Endothelial cell of umbilical vein (primary cell): ENCODE data around the gene SPACA6. TPM values are rescaled to one million over a fixed set of nuclear protein-coding genes. Genes with fewer than 3 reads are reported as not detected.
A peak's percentile ranks its signal among the peaks of the same experiment; 100 is the strongest.

Source experiments
- BruUV-seq: library from RNA; stranded (reverse); fragments of 400-500 nt; replicated peaks from 2 replicates; lab custom pipeline; 2021; lab: Mats Ljungman, UMichigan
- CTCF ChIA-PET: fragments of 300-600, 350-600 bp; sonication (Branson Sonifier 250); formaldehyde crosslinking; loops from one replicate; lab custom pipeline; 2021; ENCODE audit warnings: antibody characterized with exemption, inconsistent platforms; lab: Charles Lee
- POLR2A ChIA-PET: fragments of 300-600, 350-600 bp; sonication (Branson Sonifier 250); formaldehyde crosslinking; loops from one replicate; lab custom pipeline; 2021; ENCODE audit warnings: antibody characterized with exemption, inconsistent platforms; lab: Charles Lee
- DNase-seq: peaks from one replicate; pipeline ENCODE4 v3.0.0-alpha.2; 2011; ENCODE audit warnings: low read depth, low spot score
- FAIRE-seq: peaks from 2 replicates; lab custom pipeline; 2011; peaks lifted over from hg19 to GRCh38; lab: Jason Lieb, UNC
- H2AFZ ChIP-seq: 2 replicates; pipeline ENCODE4 v1.6.0; 2012; ENCODE audit warnings: low read depth, low read length, control low read depth, inconsistent platforms
- H3K27ac ChIP-seq: 2 replicates; pipeline ENCODE4 v1.5.1; 2011; ENCODE audit warnings: low read depth, mild to moderate bottlenecking, control low read depth, low read length, moderate library complexity; ENCODE audit not compliant: insufficient read depth
- H3K27me3 ChIP-seq, 2 experiments: 2 replicates each; pipeline versions ENCODE4 v1.6.0 to v1.6.1; 2011; ENCODE audit warnings: low read length in 2 of 2, mixed read lengths in 1 of 2; ENCODE audit not compliant: control insufficient read depth in 2 of 2, insufficient read depth in 2 of 2
- H3K36me3 ChIP-seq, 2 experiments: 2 replicates in 1 of 2; 3 replicates in 1 of 2; pipeline ENCODE4 v1.5.1; 2011; ENCODE audit warnings: low read length in 2 of 2, mild to moderate bottlenecking in 1 of 2, moderate library complexity in 1 of 2; ENCODE audit not compliant: control insufficient read depth in 2 of 2, insufficient read depth in 2 of 2; ENCODE audit errors: extremely low read depth in 1 of 2
- H3K4me1 ChIP-seq: 3 replicates; pipeline ENCODE4 v1.5.1; 2011; ENCODE audit warnings: mild to moderate bottlenecking, low read length; ENCODE audit not compliant: control insufficient read depth, insufficient read depth; ENCODE audit errors: extremely low read depth
- H3K4me2 ChIP-seq: 2 replicates; pipeline ENCODE4 v1.6.1; 2011; ENCODE audit warnings: low read length, control low read depth, mixed read lengths; ENCODE audit not compliant: insufficient read depth
- H3K4me3 ChIP-seq, 3 experiments: fragments of 200-600 bp in 1 of 3; sonication (generic), shearing (Covaris generic) in 1 of 3; replicated peaks in 1 of 3; 2 replicates each; pipeline ENCODE4 v1.5.1; 2011 to 2016; ENCODE audit warnings: control low read depth in 3 of 3, low read length in 3 of 3, mild to moderate bottlenecking in 2 of 3, inconsistent platforms in 1 of 3, low read depth in 1 of 3, moderate library complexity in 1 of 3; ENCODE audit not compliant: insufficient read depth in 1 of 3
- H3K79me2 ChIP-seq: 2 replicates; pipeline ENCODE4 v1.6.0; 2012; ENCODE audit warnings: low read length, inconsistent platforms; ENCODE audit not compliant: control insufficient read depth, insufficient read depth
- H3K9ac ChIP-seq: replicated peaks from 2 replicates; pipeline ENCODE3; 2011; ENCODE audit warnings: low read length, control low read depth; ENCODE audit not compliant: insufficient read depth; ENCODE audit errors: extremely low read depth
- H3K9me1 ChIP-seq: replicated peaks from 3 replicates; pipeline ENCODE4 v1.6.0; 2011; ENCODE audit warnings: mild to moderate bottlenecking, low read length; ENCODE audit not compliant: control insufficient read depth, insufficient read depth; ENCODE audit errors: extremely low read depth
- H3K9me3 ChIP-seq: replicated peaks from 2 replicates; pipeline ENCODE4 v1.5.1; 2012; ENCODE audit warnings: low read length, inconsistent platforms; ENCODE audit not compliant: control insufficient read depth, insufficient read depth
- H4K20me1 ChIP-seq: replicated peaks from 2 replicates; pipeline ENCODE3; 2011; ENCODE audit warnings: mild to moderate bottlenecking, low read length; ENCODE audit not compliant: control insufficient read depth, insufficient read depth; ENCODE audit errors: extremely low read depth
- CTCF ChIP-seq, 2 donors: IDR thresholded peaks; 1 replicate in 1 of 2; 2 replicates in 1 of 2; pipeline ENCODE4 v1.5.1; 2011; ENCODE audit warnings: low read length in 2 of 2, mild to moderate bottlenecking in 2 of 2, moderate library complexity in 2 of 2, control low read depth in 1 of 2, inconsistent platforms in 1 of 2, low read depth in 1 of 2; ENCODE audit not compliant: insufficient read depth in 1 of 2; ENCODE audit errors: extremely low read depth in 1 of 2
- JUN ChIP-seq: IDR thresholded peaks from 2 replicates; pipeline ENCODE4 v1.6.1; 2011; ENCODE audit warnings: borderline replicate concordance, low read depth; ENCODE audit not compliant: insufficient read length, insufficient read depth
- MYC ChIP-seq: IDR thresholded peaks from one replicate; pipeline ENCODE4 v1.6.1; 2011; ENCODE audit warnings: mild to moderate bottlenecking, low read depth, low read length
- dilution Hi-C: fragments of 300-500 bp; cut with MboI; formaldehyde crosslinking; loops from one replicate; pipeline ENCODE4 v1.15.0; 2019; ENCODE audit warnings: low sequenced_read_pairs; ENCODE audit not compliant: extremely low pct_ligation_motif_present
- intact Hi-C: fragments of 100-400 bp; cut with micrococcal nuclease; formaldehyde crosslinking; loops from one replicate; pipeline ENCODE4 v1.10.0; 2022
- polyA plus RNA-seq, 4 experiments: library from polyadenylated mRNA; depleted of rRNA in 3 of 4; stranded (reverse) in 3 of 4; unstranded in 1 of 4; fragments of >200 nt; gene quantifications; 2 replicates each; pipeline versions ENCODE4 v1.2.1 to v1.2.3, GENCODE V29; 2011 to 2012; ENCODE audit warnings: missing spikeins in 1 of 4
- total RNA-seq: library from RNA; stranded (reverse); gene quantifications from 2 replicates; pipeline ENCODE4 v1.2.3, GENCODE V29; 2021

The SPACA6 gene
- total and polyA plus RNA-seq, 2 donors (not counting 3 experiments of a cell fraction or from before 2014, with no cell fraction given): 11.9 to 41.1 TPM

- POLR2A ChIA-PET: no interaction called here
Observed at GRCh38 chr19:51654783-51655182, 38.3 kb upstream of the SPACA6 start.

GRCh38 chr19:51660975-51661600, 32.0 kb upstream of the SPACA6 start:
- DNase-seq: peak; percentile 69
- intact Hi-C loops (loop anchor here (1.0 to 2.0 kb wide), 2 partner anchors 239 to 322 kb away; no protein-coding TSS in a partner anchor), dilution Hi-C loops (no loop called here)
- Histone ChIP-seq H3K36me3 (no peaks in the 10 kb centered on the region), H3K79me2 (no peaks in the 10 kb centered on the region), H4K20me1 (no peaks in the 10 kb centered on the region), H2AFZ (no peak overlapping the region), H3K9ac (no peak overlapping the region), H3K9me3 (no peaks in the 10 kb centered on the region), H3K27ac (no peak overlapping the region), H3K4me3 (no peak overlapping the region), H3K9me1 (no peaks in the 10 kb centered on the region), H3K4me1 (peaks cover 2% of the 10 kb centered on the region), H3K27me3 (peaks cover 0 to 2% of the 10 kb centered on the region in 2 experiments), H3K4me2 (no peak overlapping the region)
- POLR2A ChIA-PET: interaction anchor here (0.6 kb wide), 1 partner anchor 126 kb away, joined by 6 read pairs; no protein-coding TSS in a partner anchor
- no TSS peak for BruUV-seq
- TF ChIP-seq CTCF (IDR thresholded peaks at IDR 0.05; ENCODE audit: extremely low read depth in 1 of 2, insufficient read depth in 1 of 2, low read depth in 1 of 2, low read length in 2 of 2) (peak; percentile 65 to 68), MYC (no peak)
- peak; percentile 92 for FAIRE-seq
- CTCF ChIA-PET: interaction anchor here (0.5 to 9.1 kb wide), 62 partner anchors 9 to 1467 kb away, joined by 3 to 414 read pairs (median 4); partner anchors contain the start of genes CEACAM18, ETFB, SIGLEC10 and SIGLEC9

More at GRCh38 chr19:51654783-51655182, 38.3 kb upstream of the SPACA6 start:
- Histone ChIP-seq H3K9me1 (no peaks in the 10 kb centered on the region), H3K9me3 (no peaks in the 10 kb centered on the region), H3K4me3 (no peak overlapping the region), H3K4me2 (no peak overlapping the region), H3K9ac (no peak overlapping the region), H3K36me3 (no peaks in the 10 kb centered on the region), H3K79me2 (no peaks in the 10 kb centered on the region), H3K4me1 (peaks cover 2% of the 10 kb centered on the region), H3K27me3 (no peaks in the 10 kb centered on the region), H3K27ac (no peak overlapping the region), H4K20me1 (no peaks in the 10 kb centered on the region), H2AFZ (no peak overlapping the region)
- dilution Hi-C loops: no loop called here
- BruUV-seq: no TSS peak
- intact Hi-C loops: loop anchor here (5.0 kb wide), 1 partner anchor 47 kb away; no protein-coding TSS in a partner anchor
- no peak for TF ChIP-seq JUN
- no peak for TF ChIP-seq MYC
- CTCF ChIA-PET: interaction anchor here (0.9 to 9.1 kb wide), 5 partner anchors 9 to 233 kb away, joined by 3 to 414 read pairs (median 5); no protein-coding TSS in a partner anchor
- DNase-seq (no peak), FAIRE-seq (no peak)
